Glomerular endothelial cell (primary cell): Measurements from ENCODE around the gene ANXA3. TPM values are rescaled to one million over a fixed set of nuclear protein-coding genes. Genes with fewer than 3 reads are reported as not detected.
"Not testable (repeated sequence)": the region's sequence is repeated elsewhere in the genome, so short reads cannot be mapped to it uniquely, and the experiment has no call there.

Source experiments
- DNase-seq: peaks from one replicate; pipeline ENCODE4 v3.0.0-alpha.2; 2011; ENCODE audit warnings: low read depth, low spot score; ENCODE audit errors: extremely low read depth
- total RNA-seq: library from RNA; depleted of rRNA; stranded (reverse); fragments of >200 nt; gene quantifications from 2 replicates; pipeline ENCODE4 v1.2.3, GENCODE V29; 2015

The ANXA3 gene
- total RNA-seq, 1 donor from 2014 or later, result 83.5 TPM

DNA sequence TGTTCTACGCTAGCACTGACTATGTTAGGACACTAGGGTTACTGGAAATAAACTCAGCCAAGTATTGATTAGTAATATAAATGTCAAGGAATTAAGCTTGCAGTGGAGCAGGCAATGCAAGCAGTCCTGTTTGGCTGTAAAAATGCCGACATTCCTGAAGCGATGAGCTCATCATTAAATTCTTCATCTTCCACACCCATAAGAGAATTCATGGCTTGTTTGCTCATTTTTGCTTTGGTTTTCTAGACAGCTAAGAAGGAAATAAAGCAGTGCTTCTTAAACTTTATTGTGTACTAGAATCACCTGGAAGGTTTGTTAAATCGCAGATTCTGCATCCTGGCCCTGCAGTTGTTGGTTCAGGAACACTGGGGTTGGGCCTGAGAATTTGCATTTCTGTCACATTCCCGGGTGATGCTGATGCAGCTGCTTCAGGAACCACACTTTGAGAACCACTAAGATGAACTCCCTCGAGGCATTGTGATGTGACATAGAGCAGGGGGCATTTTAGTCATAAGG lies 17.8 kb downstream of the ANXA3 start:
- DNase-seq, result peak; percentile 54

DNA sequence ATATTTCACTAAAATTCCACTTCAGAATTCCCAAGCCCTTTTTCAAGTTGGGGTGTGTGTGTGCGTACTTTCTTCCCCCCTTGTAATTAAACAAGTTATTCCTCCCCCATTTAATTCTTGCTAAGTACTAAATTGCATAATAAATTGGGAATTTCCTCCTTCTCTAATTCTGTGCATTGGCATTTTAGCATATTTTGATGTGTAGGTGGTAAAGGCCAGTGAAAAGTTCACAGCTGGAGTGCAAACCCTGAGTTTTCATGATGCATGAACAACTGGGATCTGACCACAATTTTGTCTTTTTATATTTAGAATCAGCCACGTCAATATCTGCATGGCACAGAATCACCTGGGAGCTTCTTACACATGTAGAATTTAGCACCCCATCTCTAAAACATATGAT lies 18.5 kb downstream of the ANXA3 start:
- DNase-seq, result no peak

- no peak for DNase-seq
Measured at GRCh38 chr4:78571804-78572203, 20.2 kb downstream of the ANXA3 start.

- no peak for DNase-seq
Measured at GRCh38 chr4:78578674-78579425, 27.3 kb downstream of the ANXA3 start.

GRCh38 chr4:78581618-78582017 lies 30.0 kb downstream of the ANXA3 start:
- DNase-seq, result no peak

GRCh38 chr4:78584863-78585547 lies 33.4 kb downstream of the ANXA3 start:
- no peak for DNase-seq

- no peak for DNase-seq
Measured at GRCh38 chr4:78585633-78586032, 34.1 kb downstream of the ANXA3 start.

- DNase-seq, result no peak
Measured at GRCh38 chr4:78588894-78589545, 37.5 kb downstream of the ANXA3 start.

GRCh38 chr4:78591404-78591803 lies 39.8 kb downstream of the ANXA3 start:
- DNase-seq, result no peak

DNA sequence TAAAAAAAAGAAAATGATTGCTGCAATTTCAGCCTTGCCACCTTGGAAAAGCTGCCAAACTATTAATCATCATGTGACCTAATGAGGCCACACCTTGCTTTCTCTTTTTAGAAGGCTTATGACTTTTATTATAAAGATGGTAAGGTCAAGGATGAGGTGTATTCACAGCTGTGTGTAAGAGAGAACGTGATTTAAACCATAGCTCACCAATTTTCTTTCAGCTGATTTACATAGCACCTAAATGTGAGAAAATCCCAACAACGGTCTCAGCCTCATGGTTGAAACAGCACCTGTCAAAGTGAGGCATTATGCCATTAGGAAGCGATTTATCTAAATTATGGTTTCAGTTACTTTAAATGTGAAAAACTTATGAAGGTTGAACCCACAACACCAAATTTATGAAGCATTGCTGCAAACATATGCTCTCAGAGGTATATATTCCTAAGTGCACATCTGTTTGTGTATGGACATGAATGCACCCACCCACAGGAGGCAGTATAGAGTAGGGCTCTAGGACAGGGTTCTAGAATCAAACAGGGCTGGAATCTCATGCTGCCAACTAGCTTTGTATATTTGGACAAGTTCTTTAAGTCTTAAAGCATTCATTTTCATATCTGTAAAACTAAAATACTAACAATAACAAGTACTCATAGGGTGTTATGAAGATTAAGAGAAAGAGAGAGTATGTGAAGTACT lies 40.7 kb downstream of the ANXA3 start:
- no peak for DNase-seq

DNA sequence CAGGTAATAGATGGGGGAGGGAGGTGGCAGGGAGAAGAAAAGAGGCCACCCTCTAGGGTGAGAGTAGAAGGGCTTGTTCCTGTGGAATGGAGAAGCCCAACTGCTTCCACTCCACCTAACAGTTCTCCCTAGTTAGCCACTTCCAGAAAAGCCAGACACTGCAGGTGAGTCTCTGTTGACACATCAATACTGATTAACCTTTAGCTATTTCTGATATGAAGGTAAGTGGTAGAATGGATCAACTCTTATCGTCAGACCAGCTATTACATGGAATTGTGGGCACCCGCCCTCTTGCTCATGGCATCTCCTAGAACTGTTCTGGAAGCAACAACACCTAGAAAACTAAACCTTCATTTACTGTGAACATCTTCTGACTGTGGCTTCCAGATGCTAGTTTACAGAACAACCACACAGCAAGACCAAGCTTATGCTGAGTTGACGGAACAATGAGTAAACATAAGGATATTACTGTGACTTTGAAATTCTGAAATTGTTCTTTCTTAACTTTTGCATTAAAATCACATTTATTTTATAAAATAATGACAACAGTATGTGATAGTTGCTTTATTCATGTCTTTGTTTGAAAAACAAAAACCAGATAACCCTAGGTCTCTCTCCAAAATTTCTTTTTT lies 44.7 kb downstream of the ANXA3 start:
- no peak for DNase-seq

- not testable (repeated sequence) for DNase-seq
Measured at GRCh38 chr4:78598431-78598830, 46.9 kb downstream of the ANXA3 start.

DNA sequence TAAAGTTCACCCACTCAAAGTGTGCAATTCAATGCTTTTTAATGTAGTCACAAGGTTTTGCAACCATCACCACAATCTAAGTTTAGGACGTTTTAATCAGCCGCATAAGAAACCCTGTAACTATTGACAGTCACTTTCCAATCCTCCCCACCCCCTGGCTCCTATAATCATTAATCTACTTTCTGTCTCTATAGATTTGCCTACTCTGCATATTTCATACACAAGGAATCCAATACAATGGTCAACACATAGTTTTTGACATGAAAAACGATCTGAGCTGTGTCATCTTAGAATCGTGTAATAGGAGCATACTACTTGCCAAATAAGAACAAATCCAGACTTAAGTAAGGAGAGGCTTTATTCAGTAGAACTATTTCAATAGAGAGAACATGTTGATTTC lies 47.6 kb downstream of the ANXA3 start:
- DNase-seq, result no peak

DNA sequence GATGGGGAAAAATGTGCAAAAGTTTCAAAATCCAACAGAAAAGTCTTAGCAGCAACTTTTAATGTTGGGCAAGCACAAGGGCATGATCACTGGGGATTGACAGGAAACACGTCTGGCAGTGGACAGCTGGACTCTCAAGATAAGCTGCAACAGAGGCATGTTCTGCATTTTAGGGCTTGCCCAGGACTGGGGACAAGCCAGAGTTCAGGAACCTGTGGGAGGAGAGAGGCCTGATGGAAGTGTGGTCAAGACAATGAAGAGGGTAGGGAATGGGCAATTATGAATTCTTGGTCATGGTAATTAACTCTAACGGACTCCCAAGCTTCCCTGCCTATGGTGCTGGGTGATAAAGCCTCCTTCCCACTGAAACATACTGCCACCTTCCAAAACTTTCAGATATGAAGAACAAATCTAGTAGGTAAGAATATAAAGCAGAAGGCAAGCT lies 48.4 kb downstream of the ANXA3 start:
- DNase-seq, result peak; percentile 27

GRCh38 chr4:78601013-78601412 lies 49.4 kb downstream of the ANXA3 start:
- no peak for DNase-seq

DNA sequence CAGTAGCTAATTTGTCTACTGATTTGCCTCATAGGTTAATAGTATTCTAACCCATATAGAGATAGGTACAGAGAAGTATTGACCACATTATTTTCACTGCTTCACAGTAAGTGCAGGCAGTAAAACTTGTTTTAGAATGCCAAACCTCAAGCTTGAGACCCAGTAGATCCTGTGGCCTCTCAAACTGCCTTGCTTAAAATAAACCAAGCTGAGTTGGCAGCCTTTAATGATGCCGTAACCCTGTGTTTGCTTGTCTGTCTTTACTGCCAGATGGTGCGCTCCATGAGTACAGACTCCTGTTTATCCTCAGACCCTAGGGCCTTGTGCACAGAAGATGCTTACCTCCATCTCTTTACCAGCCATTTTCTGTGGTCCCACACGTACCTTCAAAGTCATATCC lies 50.8 kb downstream of the ANXA3 start:
- no peak for DNase-seq

DNA sequence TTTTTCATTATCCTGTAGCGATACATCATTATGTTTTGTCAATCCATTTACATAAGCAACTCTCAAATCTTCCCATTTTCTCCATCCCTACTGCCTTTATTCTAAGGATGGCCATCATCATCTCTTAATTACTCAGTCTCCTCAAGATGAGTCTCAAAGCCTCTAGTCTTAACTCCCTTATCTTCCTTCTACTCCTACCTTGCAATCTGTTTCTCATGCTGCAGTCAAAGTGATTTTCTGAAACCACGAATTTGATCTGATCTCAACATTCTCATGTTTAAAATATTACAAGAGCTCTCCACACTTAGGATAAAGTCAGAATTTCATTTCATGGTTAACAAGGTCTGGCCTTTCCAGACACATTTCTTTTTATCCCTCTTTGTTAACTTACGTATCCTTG lies 51.8 kb downstream of the ANXA3 start:
- no peak for DNase-seq

DNA sequence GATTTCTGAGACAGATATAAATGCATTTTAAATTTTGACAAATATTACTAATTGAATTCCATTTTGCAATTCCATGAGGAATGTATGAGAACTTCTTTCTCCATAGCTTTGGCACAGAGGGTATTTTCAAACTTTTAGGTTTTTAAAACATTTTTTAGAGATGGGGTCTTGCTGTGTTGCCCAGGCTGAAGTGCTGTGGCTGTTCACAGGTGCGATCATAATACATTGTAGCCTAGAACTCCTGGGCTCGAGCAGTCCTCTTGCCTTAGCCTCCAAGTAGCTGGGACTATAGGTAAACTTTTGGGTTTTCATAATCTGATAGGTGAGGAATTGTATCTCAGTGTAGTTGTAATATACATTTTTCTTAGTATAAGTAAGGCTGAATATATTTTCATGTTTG lies 53.4 kb downstream of the ANXA3 start:
- DNase-seq, result no peak

GRCh38 chr4:78606035-78606434 lies 54.5 kb downstream of the ANXA3 start:
- no peak for DNase-seq

GRCh38 chr4:78606530-78607095 lies 55.0 kb downstream of the ANXA3 start:
- DNase-seq, result no peak
